ENCODE results near the gene KRTAP12-1. TPM values are rescaled to one million over a fixed set of nuclear protein-coding genes. Genes with fewer than 3 reads are reported as not detected.

The KRTAP12-1 gene
- total RNA-seq, 2 experiments from 2014 or later = not detected

GRCh38 chr21:44636209-44637017 is 45.5 kb downstream of the KRTAP12-1 start:
- Mint-ChIP-seq H3K4me3 (no peak overlapping the region), H3K27me3 (peaks cover 22% of the 10 kb centered on the region), H3K4me1 (no peaks in the 10 kb centered on the region), H3K9me3 (peaks cover 29% of the 10 kb centered on the region), H3K36me3 (ENCODE audit: low read depth) (peaks cover 11% of the 10 kb centered on the region), H3K27ac (no peak overlapping the region)
- DNase-seq = no peak
- POLR2A ChIA-PET = no interaction called here
- CTCF ChIA-PET = no interaction called here

- no peak overlapping the region for H3K4me3 Mint-ChIP-seq
- H3K27ac Mint-ChIP-seq = no peak overlapping the region
- peaks cover 22% of the 10 kb centered on the region for H3K27me3 Mint-ChIP-seq
- CTCF ChIA-PET = no interaction called here
- peaks cover 24% of the 10 kb centered on the region for H3K36me3 Mint-ChIP-seq (ENCODE audit: low read depth)
- POLR2A ChIA-PET = no interaction called here
- peaks cover 33% of the 10 kb centered on the region for H3K9me3 Mint-ChIP-seq
- H3K4me1 Mint-ChIP-seq = peaks cover 13% of the 10 kb centered on the region
- no peak for DNase-seq
Observed at GRCh38 chr21:44632067-44632466, 49.9 kb downstream of the KRTAP12-1 start.

Other genes starting within 250 kb of the KRTAP12-1 start
- 1 to 10 TPM; 3.7 to 3.8 TPM for gene LRRC3, start 226.7 kb downstream of the KRTAP12-1 start, total RNA-seq
- not detected for gene KRTAP10-1, start 142.0 kb downstream of the KRTAP12-1 start, total RNA-seq
- not detected for gene KRTAP10-2, start 130.7 kb downstream of the KRTAP12-1 start, total RNA-seq
- gene KRTAP10-3, start 123.4 kb downstream of the KRTAP12-1 start, total RNA-seq = not detected
- gene KRTAP10-4, start 108.4 kb downstream of the KRTAP12-1 start, total RNA-seq = not detected
- gene KRTAP10-5, start 101.6 kb downstream of the KRTAP12-1 start, total RNA-seq = not detected
- gene KRTAP10-6, start 89.7 kb downstream of the KRTAP12-1 start, total RNA-seq = not detected
- gene KRTAP10-7, start 81.6 kb downstream of the KRTAP12-1 start, total RNA-seq = not detected
- not detected for gene KRTAP10-8, start 70.1 kb downstream of the KRTAP12-1 start, total RNA-seq
- not detected for gene KRTAP10-9, start 55.1 kb downstream of the KRTAP12-1 start, total RNA-seq
- not detected for gene KRTAP10-10, start 44.8 kb downstream of the KRTAP12-1 start, total RNA-seq
- not detected for gene KRTAP10-11, start 35.7 kb downstream of the KRTAP12-1 start, total RNA-seq
- gene KRTAP12-4, start 27.5 kb downstream of the KRTAP12-1 start, total RNA-seq = not detected
- gene KRTAP12-3, start 24.2 kb downstream of the KRTAP12-1 start, total RNA-seq = not detected
- not detected for gene KRTAP12-2, start 15.2 kb downstream of the KRTAP12-1 start, total RNA-seq
- not detected for gene KRTAP10-12, start 15.0 kb upstream of the KRTAP12-1 start, total RNA-seq
- not detected for gene TSPEAR, start 29.4 kb upstream of the KRTAP12-1 start, total RNA-seq
- gene UBE2G2, start 119.7 kb upstream of the KRTAP12-1 start, total RNA-seq = 10 to 100 TPM; 70.7 to 74.0 TPM
- gene SUMO3, start 135.9 kb upstream of the KRTAP12-1 start, total RNA-seq = 10 to 100 TPM; 86.5 to 89.0 TPM
- 10 to 100 TPM; 80.3 to 82.6 TPM for gene PTTG1IP, start 191.5 kb upstream of the KRTAP12-1 start, total RNA-seq
- gene ITGB2, start 238.7 kb upstream of the KRTAP12-1 start, total RNA-seq = 100 to 1,000 TPM; 631 to 642 TPM